GM19397 (cell line): ENCODE results near the gene SLC27A1.
"Not testable (repeated sequence)": the region's sequence is repeated elsewhere in the genome, so short reads cannot be mapped to it uniquely, and the experiment has no call there.

Experiments
- ATAC-seq: cut with Tn5 transposase; IDR thresholded peaks from one replicate; pipeline ENCODE4 v1.9.1; 2021; ENCODE audit warnings: mild to moderate bottlenecking, moderate library complexity; ENCODE audit not compliant: unreplicated experiment

Gene SLC27A1

GRCh38 chr19:17536955-17537354 is 66.6 kb downstream of the SLC27A1 start:
- no peak for ATAC-seq

DNA sequence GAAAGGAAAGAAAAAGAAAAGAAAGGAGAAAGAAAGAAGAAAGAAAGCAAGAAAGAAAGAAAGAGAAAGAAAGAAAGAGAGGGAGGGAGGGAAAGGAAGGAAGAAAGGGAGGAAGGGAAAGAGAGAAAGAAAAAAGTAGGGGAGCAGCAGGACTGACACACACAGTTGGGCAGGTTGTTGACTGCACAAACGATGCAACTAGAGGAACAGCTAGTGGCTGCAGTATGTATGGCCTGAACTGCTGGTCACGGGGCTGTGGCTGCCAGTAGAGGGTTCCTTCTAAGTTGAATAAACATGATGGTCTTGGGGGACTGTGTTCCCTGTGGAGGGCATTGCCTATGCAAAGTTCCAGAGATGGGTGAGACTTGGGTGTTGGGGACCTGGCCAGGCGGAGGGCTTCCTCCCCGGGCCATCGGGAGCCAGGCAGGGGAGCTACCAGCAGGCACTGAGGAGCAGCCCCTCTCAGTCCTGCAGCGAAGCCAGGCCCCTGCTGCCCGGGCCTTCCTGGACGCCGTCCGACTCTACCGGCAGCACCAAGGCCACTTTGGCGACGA is 68.4 kb downstream of the SLC27A1 start:
- ATAC-seq = no peak

GRCh38 chr19:17539238-17540117 is 69.2 kb downstream of the SLC27A1 start:
- peak; percentile 71 for ATAC-seq

DNA sequence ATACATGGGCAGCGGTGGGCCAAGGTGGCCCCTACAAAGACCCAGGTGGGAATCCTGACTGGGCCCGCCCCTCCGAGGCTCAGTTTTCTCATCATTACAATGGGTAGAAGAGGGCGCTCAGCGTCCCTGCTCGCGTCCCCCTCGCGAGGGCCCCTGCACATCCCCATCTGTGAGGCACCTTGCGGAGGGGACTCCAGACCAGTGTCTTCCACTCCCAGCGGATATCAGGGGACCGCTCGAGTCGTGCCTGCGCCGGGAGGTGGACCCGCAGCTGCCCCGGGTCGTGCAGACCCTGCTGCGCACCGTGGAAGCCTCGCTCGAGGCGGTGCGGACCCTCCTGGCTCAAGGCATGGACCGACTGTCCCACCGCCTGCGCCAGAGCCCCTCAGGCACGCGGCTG is 69.8 kb downstream of the SLC27A1 start:
- no peak for ATAC-seq

GRCh38 chr19:17541184-17541759 is 70.9 kb downstream of the SLC27A1 start:
- ATAC-seq = no peak

DNA sequence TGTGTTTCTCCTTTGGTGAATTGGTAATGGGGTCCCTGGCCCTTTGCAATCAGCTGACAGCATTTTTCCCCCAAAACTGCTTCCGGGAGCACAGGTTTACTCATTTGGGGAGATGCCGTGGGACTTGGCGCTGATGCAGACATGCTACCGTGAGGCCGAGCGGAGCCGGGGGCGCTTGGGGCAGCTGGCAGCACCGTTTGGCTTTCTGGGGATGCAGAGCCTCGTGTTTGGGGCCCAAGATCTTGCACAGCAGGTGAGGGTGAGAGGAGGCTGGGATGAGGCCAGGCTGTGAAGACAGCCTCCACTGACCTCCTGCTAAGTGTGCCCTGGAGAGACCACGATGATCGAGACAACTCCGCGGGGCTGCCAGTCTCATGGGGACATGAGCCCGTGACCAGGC is 71.7 kb downstream of the SLC27A1 start:
- no peak for ATAC-seq

DNA sequence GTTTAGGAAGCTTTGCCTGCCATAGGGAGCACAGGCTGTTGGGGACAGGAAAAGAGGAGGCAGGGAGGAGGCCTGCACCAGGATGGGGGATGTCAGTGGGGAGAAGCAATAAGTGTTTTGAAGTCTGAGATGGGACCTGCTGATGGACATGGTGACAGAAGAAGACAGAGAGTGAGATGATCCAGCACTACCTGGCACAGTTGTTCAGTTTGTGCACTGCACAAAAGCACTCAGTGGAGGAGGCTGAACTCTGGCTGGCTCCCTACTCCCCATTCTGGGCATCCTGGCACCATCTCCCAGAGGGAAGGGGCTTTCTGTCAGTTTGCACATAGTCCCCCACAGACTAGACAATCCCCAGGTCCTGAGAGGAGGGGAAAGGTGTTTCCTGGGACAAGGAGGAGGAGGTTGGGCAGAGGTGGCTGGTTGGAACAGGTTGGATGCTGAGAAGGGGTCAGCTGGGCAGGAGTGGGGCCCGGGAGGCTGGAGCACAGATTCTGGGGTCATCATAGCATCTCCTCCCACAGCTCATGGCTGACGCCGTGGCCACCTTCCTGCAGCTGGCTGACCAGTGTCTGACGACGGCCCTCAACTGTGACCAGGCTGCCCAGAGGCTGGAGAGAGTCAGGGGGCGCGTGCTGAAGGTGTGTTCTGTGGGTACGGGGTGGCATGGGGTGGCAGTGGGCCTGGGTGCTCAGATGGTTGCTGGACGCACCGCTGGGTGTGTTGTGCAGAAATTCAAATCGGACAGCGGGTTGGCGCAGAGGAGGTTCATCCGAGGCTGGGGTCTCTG is 72.7 kb downstream of the SLC27A1 start:
- ATAC-seq = no peak

DNA sequence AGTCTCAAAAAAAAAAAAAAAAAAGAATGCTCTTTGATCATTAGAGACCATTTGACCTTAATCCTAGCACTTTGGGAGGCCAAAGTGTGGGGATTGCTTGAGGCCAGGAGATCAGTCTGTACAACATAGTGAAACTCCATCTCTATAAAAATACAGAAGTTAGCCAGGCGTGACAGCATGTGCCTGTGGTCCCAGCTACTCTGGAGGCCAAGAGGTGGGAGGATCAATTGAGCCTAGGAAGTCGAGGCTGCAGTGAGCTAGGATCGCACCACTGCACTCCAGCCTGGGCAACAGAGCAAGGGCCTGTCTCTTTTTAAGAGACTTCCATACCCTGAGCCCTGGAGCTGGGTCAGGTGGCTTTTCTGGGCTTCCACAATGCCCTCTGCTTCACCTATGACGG is 73.7 kb downstream of the SLC27A1 start:
- no peak for ATAC-seq

DNA sequence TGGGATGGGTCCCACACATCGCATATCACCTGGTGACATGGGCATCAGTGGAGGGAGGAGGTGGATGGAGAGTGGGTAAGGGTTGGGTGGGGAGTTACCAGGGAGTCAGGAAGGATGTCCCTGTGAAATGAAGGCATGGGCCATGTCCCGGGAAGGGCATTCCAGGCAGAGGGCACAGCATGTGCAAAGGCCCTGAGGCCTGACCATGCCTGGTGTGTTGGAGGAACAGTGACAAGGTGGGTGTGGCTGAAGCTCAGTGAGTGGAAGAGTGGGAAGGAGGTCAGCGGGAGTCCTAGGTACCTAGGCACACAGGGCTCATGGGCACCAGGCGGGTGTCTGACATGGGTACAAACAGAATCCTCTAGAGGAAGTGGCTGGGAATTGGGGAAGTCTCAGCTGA is 74.1 kb downstream of the SLC27A1 start:
- no peak for ATAC-seq

- ATAC-seq = no peak
Measured at GRCh38 chr19:17548145-17548544, 77.8 kb downstream of the SLC27A1 start.

- ATAC-seq = no peak
Measured at GRCh38 chr19:17549085-17549740, 78.9 kb downstream of the SLC27A1 start.

GRCh38 chr19:17550076-17550667 is 79.8 kb downstream of the SLC27A1 start:
- ATAC-seq = no peak

DNA sequence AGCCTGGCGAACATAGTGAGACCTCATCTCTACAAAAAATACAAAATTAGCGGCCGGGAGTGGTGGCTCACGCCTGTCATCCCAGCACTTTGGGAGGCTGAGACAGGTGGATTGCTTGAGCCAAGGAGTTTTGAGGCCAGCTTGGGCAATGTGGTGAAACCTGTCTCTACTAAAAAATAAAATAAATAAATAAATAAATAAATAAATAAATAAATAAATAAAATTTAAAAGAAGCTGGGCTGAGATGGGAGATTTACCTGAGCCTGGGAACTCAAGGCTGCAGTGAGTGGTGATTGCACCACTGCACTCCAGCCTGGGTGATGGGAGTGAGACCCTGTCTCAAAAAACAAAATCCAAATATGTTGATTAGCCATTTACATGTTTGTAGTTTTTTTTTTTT is 82.4 kb downstream of the SLC27A1 start:
- ATAC-seq = not testable (repeated sequence)

GRCh38 chr19:17553256-17553655 is 82.9 kb downstream of the SLC27A1 start:
- no peak for ATAC-seq

DNA sequence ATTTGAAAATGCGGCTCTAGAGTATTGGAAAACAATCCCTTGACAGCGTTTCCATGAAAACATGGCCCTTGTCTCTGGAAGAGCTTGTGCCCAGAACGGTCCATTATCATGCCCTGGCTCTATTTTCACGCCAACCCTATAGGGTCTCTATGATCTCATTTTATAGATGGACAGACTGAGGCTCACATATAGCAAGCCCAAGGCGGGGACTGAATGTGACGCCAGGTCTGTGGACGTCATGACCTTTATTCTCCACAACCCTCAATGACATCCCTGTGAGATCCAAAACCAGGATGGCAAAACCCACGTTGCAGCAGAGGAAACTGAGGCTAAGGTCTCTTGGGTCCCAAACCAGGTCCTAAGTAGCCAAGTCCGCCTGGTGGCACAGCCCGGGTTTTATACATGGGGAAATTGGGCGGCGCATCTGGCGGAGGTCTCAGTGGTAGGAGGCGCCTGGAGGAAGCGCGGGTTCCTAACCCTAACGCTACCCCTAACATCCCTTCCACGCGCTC is 84.7 kb downstream of the SLC27A1 start:
- no peak for ATAC-seq

- ATAC-seq = peak; percentile 92
Measured at GRCh38 chr19:17555480-17555928, 85.2 kb downstream of the SLC27A1 start, which contains the start of gene COLGALT1. Gene COLGALT1, plus strand, starts transcription at chr19:17555649. Its CDS starts 65 bp downstream, at chr19:17555714.
